Left renal cortex interstitium (tissue), 4 donors: Measurements from ENCODE around the gene IQSEC1. TPM values are rescaled to one million over a fixed set of nuclear protein-coding genes. Genes with fewer than 3 reads are reported as not detected.

Source experiments
- DNase-seq, 4 donors: peaks; one replicate each; pipeline ENCODE4 v3.0.0-alpha.2; 2013; ENCODE audit warnings: low read depth in 4 of 4, low spot score in 2 of 4, missing footprints in 1 of 4
- polyA plus RNA-seq, 4 donors: library from polyadenylated mRNA; unstranded; fragments of 120-200 nt; gene quantifications; one replicate each; pipeline ENCODE4 v1.2.1, GENCODE V29; 2013; ENCODE audit not compliant: insufficient read length in 4 of 4

The IQSEC1 gene
- polyA plus RNA-seq, 4 donors = 27.0 to 42.2 (median 33.0) TPM

DNA sequence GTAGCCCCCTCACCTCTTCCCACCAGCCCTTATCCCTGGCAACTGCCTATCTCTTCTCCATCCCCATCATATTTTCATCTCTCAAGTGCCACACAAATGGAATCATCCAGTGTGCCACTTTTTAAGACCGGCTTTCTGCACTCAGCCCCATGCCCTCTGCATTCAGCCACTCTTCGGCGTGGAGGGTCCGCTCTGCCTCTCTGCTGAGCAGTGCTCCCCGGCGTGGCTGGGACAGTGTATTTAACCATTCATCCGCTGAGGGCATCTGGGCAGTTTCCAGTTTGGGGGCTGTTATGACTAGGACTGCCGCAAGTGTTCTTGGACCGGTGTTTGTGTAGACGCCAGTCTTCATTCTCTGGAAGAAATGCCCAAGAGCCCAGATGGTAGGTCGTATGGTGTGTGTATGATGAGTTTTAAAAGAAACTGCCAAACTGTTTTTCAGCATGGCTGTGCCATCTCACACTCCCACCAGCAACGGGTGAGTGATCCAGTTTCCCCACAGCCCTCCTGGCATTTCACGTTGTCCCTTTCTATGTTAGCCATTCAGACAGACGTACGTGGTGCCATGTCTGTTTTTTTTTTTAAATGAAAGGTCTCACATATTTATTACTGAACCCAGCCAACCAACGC is 20.9 kb downstream of the IQSEC1 start:
- DNase-seq = no peak

GRCh38 chr3:13051581-13051980 is 21.6 kb downstream of the IQSEC1 start:
- DNase-seq = no peak

- no peak for DNase-seq
Measured at GRCh38 chr3:13051066-13051465, 22.2 kb downstream of the IQSEC1 start.

DNA sequence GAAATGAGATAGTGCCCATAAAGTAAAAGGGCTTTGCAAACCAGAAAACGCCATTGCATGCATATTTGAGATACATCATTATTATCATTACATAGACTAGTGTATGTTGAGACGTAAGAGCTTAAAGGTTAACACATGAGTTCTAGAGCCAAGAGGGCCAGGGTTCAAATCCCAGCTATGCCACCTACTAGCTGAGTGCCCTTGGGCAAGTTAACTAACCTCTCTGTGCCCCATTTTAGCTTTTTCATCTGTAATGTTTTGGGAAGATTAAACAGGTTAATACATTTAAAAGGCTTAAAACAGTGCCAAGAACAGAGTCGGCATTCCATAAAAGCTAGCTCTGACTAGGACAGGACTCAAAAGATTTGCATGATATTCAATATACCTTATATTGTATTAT is 22.8 kb downstream of the IQSEC1 start:
- no peak for DNase-seq

GRCh38 chr3:13049400-13049799 is 23.8 kb downstream of the IQSEC1 start:
- no peak for DNase-seq

DNA sequence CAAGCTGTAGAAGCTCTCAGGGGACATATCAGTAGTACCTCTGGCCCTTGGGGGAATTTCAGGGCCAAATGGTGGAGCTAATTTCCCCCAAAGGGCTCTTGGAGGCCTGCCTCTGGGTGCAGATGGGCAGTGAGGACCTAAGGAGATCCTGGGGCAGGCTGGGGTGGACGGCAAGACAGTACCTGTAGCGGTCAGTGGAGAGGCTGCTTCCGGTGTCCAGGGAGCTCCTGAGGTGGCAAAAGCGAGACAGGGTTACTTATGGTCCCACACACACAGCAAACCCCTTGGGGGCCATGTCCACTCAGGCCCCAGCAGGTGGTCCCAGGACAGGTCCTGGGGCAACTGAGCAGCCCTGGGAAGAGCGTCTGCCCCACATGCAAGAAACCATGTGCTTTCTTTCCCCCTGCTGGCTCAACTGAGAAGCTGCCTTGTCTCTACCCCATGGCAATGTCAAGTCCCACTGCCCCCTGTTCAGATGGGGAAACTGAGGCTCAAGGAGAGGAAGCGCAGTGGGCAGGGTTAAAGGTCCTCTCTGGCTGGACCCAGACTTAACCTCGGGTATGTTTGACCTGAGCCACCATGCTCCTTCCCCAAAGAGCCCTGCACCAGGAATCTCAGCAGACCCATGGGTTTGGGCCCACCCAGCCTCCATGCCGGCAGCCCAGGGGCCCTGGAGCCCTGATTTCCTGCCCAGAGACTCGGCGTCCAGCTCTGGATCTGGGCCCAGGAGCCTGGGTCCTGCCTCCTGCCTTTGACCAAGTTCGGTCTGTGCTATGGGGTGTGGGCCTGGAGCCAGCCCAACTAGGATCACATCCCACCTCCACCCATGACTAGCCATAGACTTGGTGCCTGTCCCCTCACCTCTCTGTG is 25.7 kb downstream of the IQSEC1 start:
- DNase-seq = no peak

DNA sequence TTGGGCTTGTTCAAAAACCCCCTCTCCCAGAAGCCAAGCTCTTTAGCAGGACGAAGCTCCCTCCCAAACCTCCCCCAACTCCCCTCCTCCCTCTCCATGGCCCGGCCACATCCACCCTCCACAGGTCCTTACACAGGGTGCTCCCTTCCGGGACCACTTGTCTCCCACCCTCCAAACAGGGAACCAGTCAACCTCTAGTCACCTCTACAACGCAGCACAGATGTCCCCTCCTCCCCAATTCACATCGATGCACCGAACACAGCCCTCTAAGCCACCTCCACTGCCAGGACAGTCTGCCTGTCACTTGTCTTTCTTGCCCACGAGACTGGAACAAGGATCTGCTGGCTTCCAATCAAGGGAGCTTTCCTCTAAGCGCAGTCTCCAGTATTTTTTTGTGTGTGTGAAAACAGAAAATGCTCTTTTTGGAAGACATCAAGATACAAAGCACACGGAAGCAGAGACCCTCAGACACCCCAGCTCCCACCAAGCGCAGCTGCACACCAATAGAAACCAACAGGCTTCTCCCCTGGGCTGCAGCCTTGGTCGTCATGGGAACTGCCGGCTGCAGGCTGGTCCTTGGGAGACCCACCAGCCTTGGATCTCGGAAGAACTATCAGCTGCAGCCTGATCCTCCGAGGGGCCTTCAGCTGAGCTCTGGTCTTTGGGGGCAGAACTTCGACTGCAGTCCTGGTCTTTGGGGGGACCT is 26.5 kb downstream of the IQSEC1 start:
- DNase-seq = no peak

DNA sequence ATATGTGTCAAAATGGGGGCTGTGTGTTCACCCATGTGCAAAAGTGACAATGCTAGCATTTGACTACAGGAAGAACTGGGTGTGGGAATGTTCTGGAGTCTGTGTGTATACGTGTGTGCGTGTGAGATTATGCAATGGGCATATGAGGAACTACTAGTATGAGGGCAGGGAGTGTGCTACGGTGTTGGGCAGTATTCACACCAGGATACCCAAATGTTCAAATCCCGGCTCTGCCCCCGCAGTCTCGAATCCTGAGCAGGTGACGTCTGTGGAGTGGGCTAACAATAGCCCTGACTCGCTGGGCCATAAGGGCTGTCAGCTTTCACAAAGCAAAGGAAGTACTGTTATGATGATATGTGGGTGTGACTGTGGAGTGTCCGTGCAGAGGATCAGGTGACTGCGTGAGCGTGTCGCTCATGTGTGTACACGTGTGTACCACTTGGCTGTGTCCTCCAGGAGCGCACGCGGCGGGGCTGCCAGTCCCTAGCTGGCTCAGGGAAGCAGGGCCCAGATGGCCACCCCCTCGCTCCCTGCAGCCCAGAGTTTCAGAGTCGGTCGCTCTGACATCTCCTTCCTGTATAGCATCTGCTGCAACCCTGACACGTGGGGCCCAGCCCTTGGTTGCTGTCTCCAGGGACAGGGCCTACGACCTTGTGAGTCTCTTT is 27.2 kb downstream of the IQSEC1 start:
- no peak for DNase-seq

DNA sequence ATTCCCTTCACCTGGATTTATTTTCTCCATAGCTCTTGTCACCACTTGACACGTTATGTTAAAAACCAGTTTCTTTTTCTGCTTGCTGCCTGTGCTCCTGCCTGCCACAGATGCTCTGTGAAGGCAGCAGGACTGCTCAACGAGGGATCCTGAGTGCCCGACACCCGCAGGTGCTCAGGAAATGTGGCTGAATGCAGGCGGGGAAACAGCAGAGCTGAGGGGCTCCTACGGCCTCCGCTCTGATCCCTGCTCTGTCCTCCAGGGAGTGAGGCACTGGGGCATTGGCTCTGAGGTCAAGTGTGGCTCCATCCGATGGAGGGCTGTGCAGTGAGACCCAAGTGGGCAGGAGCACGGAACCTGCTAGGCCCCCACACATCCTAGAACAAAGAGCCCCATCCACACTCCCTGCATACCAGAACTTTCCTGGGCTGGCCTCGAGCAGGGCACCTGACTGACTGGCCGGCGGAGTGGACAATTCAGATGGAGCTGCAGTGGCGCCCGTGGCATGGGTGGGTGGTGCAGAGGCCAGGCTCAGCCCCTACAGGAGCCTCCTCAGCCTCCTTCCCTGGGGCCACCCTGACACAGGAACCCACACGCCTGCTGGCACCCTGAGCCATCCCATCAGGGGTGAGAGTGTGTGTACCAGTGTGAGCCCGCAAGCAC is 27.9 kb downstream of the IQSEC1 start:
- DNase-seq = no peak

DNA sequence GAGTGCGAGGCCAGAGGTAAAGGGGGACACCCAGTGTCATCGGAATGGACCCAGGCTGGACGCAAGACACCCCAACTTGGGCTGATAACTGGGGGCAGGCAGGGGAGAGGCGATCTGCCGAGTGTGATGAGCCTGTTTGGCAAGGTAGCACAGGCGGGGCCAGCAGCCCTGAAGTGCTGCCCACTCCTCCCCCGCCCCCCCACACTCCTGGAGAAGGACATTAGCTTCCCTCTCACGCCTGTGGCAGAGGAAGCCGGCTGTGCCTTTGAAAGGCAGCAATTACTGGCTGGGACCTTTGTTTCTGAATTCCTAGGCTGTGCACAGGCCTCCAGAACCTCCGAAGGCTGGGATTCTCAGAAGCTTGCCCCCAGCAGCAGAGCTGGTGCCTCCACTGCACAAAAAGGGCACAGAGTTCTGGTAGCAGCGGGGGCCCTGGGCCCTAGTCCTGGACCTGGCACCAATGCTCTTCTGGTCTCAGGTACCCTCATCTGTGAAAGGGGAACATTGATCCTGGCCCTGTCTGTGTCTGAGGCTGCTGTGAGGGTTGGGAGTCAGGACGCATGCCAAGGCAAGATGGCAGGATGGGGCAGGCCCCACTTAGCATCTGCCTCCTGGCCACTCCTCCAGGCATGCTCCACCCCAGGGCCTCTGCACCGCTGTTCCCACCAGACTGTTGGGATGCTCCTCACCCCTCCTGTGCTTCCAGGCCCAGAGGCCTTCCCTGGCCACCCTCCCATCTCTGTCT is 28.6 kb downstream of the IQSEC1 start:
- DNase-seq = no peak

DNA sequence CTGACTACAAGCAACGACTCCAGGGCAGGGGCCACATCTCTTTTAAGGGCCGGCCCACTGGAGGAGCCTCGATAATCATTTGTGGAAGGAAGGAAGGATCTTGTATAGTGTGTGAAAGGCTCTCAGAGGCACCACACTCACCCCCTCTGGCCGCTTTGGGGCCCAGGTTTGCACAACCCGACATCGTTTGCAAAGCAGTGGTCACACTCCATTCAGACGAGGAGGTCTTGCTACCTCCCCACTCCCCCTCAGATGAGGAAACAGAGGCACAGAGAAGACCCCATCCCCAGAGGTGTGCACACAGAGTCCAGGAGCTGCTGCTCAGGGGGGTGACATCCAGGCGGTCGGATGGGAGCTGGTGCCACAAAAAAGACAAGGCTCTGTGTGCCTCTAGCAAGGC is 29.6 kb downstream of the IQSEC1 start:
- DNase-seq = no peak

- no peak for DNase-seq
Measured at GRCh38 chr3:13042715-13043271, 30.4 kb downstream of the IQSEC1 start.

GRCh38 chr3:13042127-13042701 is 31.0 kb downstream of the IQSEC1 start:
- DNase-seq = no peak

DNA sequence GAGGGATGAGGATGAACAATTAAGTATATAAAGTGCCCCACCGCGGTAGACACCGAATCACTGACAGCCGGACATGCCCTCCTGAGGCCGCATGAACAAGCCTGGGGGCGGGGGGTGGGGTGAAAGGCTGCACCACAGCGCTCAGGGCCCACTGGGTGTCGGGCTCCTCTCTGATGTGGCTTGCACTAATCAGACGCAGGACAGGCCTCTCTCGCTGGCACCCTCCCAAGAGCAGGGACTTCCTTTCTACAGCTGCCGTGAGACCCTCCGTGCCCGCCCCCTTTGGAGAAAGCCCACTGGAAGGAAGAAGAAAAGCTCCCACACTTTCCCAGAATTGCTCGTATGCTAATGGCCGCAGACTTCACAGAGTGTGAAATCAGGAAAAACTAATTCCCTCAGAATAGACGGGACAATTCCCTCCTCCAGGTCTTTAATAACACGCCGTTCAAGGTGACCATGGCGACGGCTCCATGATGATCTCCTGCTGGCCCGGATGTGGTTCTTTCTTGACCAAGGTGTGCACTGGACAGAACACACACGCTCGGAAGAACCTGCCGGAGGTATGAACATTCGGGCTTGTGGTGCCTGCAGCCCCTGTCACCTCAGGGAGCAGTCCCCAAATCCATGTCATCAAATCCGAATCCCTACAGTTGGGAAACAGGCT is 32.0 kb downstream of the IQSEC1 start:
- DNase-seq = no peak

GRCh38 chr3:13040361-13041074 is 32.7 kb downstream of the IQSEC1 start:
- no peak for DNase-seq

- no peak for DNase-seq
Measured at GRCh38 chr3:13039213-13039896, 33.9 kb downstream of the IQSEC1 start.

GRCh38 chr3:13037458-13038117 is 35.6 kb downstream of the IQSEC1 start:
- DNase-seq = no peak
